Neural crest cell (in vitro differentiated cells): Measurements from ENCODE around the gene HAGHL. TPM values are rescaled to one million over a fixed set of nuclear protein-coding genes. Genes with fewer than 3 reads are reported as not detected.

Experiments used
- DNase-seq: peaks from one replicate; pipeline ENCODE4 v3.0.0; 2021; ENCODE audit warnings: low read depth, mixed read lengths, low spot score
- H3K27ac Mint-ChIP-seq: one replicate; pipeline ENCODE4 v1.8.0; 2021; ENCODE audit warnings: mild to moderate bottlenecking, mixed read lengths; ENCODE audit not compliant: unreplicated experiment
- H3K27me3 Mint-ChIP-seq: 2 replicates; pipeline ENCODE4 v1.8.0; 2021; ENCODE audit warnings: low read depth, mild to moderate bottlenecking, mixed read lengths
- H3K36me3 Mint-ChIP-seq: 2 replicates; pipeline ENCODE4 v1.8.0; 2021; ENCODE audit warnings: low read depth, mild to moderate bottlenecking, mixed read lengths
- H3K4me1 Mint-ChIP-seq: 2 replicates; pipeline ENCODE4 v1.8.0; 2021; ENCODE audit warnings: mixed read lengths
- H3K4me3 Mint-ChIP-seq: one replicate; pipeline ENCODE4 v1.8.0; 2021; ENCODE audit warnings: mild to moderate bottlenecking, mixed read lengths
- H3K9me3 Mint-ChIP-seq: 2 replicates; pipeline ENCODE4 v1.8.0; 2021; ENCODE audit warnings: mixed read lengths
- CTCF ChIP-seq: fragments of 200-600 bp; sonication (generic); conservative IDR thresholded peaks from 2 replicates; pipeline ENCODE4 v1.5.0; 2021; ENCODE audit warnings: antibody characterized with exemption, mild to moderate bottlenecking
- long read RNA-seq: library from polyadenylated mRNA; unstranded; transcript quantifications from one replicate; pipeline ENCODE4 v2.0.0, GENCODE V29; 2020
- total RNA-seq: library from RNA; stranded (reverse); gene quantifications from 2 replicates; pipeline ENCODE4 v1.2.1, GENCODE V29; 2021

Gene HAGHL
- total RNA-seq, result 15.0 and 15.4 TPM in 2 replicates
- long read RNA-seq, partial matches to known transcripts, result 0 of 1 reads
- long read RNA-seq, other reads (novel, unspliced or antisense), result 0 of 1 reads

GRCh38 chr16:726438-727290 lies at the start of gene HAGHL, which contains the start of gene CCDC78:
HAGHL (plus strand) TSS chr16:727106; CDS start chr16:727510, 404 bp downstream.
CCDC78 (minus strand) TSS chr16:726443; CDS start chr16:726367, 76 bp downstream.
- Mint-ChIP-seq H3K4me3 (peak within 1 kb of the TSS; percentile 83), H3K4me1 (no peaks in the 10 kb centered on the region), H3K9me3 (no peaks in the 10 kb centered on the region), H3K36me3 (no peaks in the 10 kb centered on the region), H3K27ac (no peak within 1 kb of the TSS), H3K27me3 (peaks cover 6% of the 10 kb centered on the region)
- DNase-seq, result no peak
- no peak for TF ChIP-seq CTCF

GRCh38 chr16:677316-678190 lies 49.4 kb upstream of the HAGHL start:
- Mint-ChIP-seq H3K27me3 (peaks cover 20% of the 10 kb centered on the region), H3K27ac (no peak overlapping the region), H3K4me1 (peaks cover 20% of the 10 kb centered on the region), H3K36me3 (peaks cover 2% of the 10 kb centered on the region), H3K4me3 (no peak overlapping the region), H3K9me3 (no peaks in the 10 kb centered on the region)
- no peak for TF ChIP-seq CTCF
- no peak for DNase-seq

- DNase-seq, result no peak
- Mint-ChIP-seq H3K36me3 (peaks cover 3% of the 10 kb centered on the region), H3K9me3 (no peaks in the 10 kb centered on the region), H3K4me3 (peak overlapping the region; percentile 91), H3K4me1 (peaks cover 22% of the 10 kb centered on the region), H3K27ac (no peak overlapping the region), H3K27me3 (peaks cover 20% of the 10 kb centered on the region)
- TF ChIP-seq CTCF, result no peak
These were observed 48.6 kb upstream of the HAGHL start for GRCh38 chr16:678209-678857.

GRCh38 chr16:678858-679813 lies 47.8 kb upstream of the HAGHL start:
- peak; percentile 64 for DNase-seq
- Mint-ChIP-seq H3K36me3 (peaks cover 3% of the 10 kb centered on the region), H3K27me3 (peaks cover 20% of the 10 kb centered on the region), H3K27ac (no peak overlapping the region), H3K4me1 (peaks cover 22% of the 10 kb centered on the region), H3K9me3 (no peaks in the 10 kb centered on the region), H3K4me3 (peak overlapping the region; percentile 91)
- TF ChIP-seq CTCF, result no peak
